Measurements from ENCODE around the gene PRAMEF13.
"Not testable (repeated sequence)": the region's sequence is repeated elsewhere in the genome, so short reads cannot be mapped to it uniquely, and the experiment has no call there.

Gene PRAMEF13, protein sequence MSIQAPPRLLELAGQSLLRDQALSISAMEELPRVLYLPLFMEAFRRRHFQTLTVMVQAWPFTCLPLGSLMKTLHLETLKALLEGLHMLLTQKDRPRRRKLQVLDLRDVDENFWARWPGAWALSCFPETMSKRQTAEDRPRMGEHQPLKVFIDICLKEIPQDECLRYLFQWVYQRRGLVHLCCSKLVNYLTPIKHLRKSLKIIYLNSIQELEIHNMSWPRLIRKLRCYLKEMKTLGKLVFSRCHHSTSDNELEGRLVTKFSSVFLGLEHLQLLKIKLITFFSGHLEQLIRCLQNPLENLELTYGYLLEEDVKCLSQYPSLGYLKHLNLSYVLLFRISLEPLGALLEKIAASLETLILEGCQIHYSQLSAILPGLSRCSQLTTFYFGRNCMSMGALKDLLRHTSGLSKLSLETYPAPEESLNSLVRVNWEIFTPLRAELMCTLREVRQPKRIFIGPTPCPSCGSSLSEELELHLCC

DNA sequence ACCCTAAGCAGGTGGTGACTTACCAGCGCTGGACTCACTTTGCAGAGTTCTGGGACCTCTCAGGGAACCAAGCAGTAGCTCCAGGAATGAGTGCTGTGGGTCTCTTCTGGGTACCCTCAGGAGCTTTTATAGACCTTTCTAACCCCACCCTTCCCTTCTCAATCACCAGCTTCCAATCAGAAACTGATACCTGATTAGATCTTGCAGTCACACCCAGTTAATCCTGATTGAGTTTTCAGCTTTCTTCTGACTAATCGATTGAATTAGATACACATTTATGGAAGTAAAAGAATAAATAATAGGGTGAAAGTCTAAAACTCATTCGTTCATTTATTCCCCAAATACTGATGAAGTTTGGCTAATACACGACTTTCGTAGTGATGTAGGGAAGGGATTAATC, at the start of gene PRAMEF13:
Gene PRAMEF13 (minus strand): TSS at position 101 of the 400 bp plus-strand sequence. CDS start 1,820 bp downstream, outside the sequence.
- H3K9me3 ChIP-seq (ENCODE audit: control insufficient read depth in 5 of 5, low read length in 5 of 5); H3K27ac ChIP-seq (ENCODE audit: low read depth, low read length); H3K4me1 ChIP-seq (ENCODE audit: control insufficient read depth in 5 of 5, insufficient read depth in 5 of 5, low read length in 5 of 5); H3K4me3 ChIP-seq (ENCODE audit: low read depth in 1 of 5, low read length in 5 of 5); H3K9ac ChIP-seq (ENCODE audit: low read length in 5 of 5); H3K27me3 ChIP-seq (ENCODE audit: control insufficient read depth in 5 of 5, insufficient read depth in 4 of 5, low read length in 5 of 5); H3K36me3 ChIP-seq (ENCODE audit: control insufficient read depth in 5 of 5, insufficient read depth in 5 of 5, low read length in 5 of 5): not testable (repeated sequence)

DNA sequence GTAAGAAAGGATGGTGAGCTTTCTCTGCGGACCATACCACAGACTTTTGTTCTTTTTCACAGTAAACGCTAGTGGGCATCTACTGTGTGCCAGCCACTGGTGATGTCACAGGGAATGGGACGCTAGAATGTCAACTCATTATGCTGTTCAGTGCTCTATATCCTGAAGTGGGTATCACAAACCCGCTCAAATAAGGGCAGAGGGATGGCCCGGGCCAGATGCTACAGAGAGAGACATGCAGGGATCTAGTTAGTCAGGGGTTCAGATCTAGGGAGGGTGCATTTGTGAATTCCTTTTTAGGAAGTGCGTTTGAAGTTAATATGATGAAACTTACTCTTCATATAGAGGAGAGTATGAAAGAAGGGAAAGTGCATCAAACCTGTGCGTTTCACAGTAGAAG, 45.9 kb upstream of the PRAMEF13 start:
- not testable (repeated sequence) for H3K27ac ChIP-seq (ENCODE audit: low read depth, low read length); H3K4me3 ChIP-seq (ENCODE audit: low read depth in 1 of 5, low read length in 5 of 5); H3K27me3 ChIP-seq (ENCODE audit: control insufficient read depth in 5 of 5, insufficient read depth in 4 of 5, low read length in 5 of 5); H3K4me1 ChIP-seq (ENCODE audit: control insufficient read depth in 5 of 5, insufficient read depth in 5 of 5, low read length in 5 of 5); H3K36me3 ChIP-seq (ENCODE audit: control insufficient read depth in 5 of 5, insufficient read depth in 5 of 5, low read length in 5 of 5); H3K9ac ChIP-seq (ENCODE audit: low read length in 5 of 5); H3K9me3 ChIP-seq (ENCODE audit: control insufficient read depth in 5 of 5, low read length in 5 of 5)

DNA sequence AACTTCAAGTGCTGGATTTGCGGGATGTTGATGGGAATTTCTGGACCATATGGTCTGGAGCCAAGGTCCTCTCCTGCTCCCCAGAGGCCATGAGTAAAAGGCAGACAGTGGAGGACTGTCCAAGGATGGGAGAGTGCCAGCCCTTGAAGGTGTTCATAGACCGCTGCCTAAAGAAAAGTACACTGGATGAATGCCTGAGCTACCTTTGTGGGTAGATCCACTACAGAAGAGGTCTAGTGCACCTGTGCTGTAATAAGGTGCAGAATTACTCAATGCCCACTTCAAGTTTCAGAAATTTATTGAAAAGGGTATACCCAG, 45.3 kb upstream of the PRAMEF13 start:
- not testable (repeated sequence) for H3K4me3 ChIP-seq (ENCODE audit: low read depth in 1 of 5, low read length in 5 of 5); H3K4me1 ChIP-seq (ENCODE audit: control insufficient read depth in 5 of 5, insufficient read depth in 5 of 5, low read length in 5 of 5); H3K27me3 ChIP-seq (ENCODE audit: control insufficient read depth in 5 of 5, insufficient read depth in 4 of 5, low read length in 5 of 5); H3K9ac ChIP-seq (ENCODE audit: low read length in 5 of 5); H3K36me3 ChIP-seq (ENCODE audit: control insufficient read depth in 5 of 5, insufficient read depth in 5 of 5, low read length in 5 of 5); H3K9me3 ChIP-seq (ENCODE audit: control insufficient read depth in 5 of 5, low read length in 5 of 5); H3K27ac ChIP-seq (ENCODE audit: low read depth, low read length)

DNA sequence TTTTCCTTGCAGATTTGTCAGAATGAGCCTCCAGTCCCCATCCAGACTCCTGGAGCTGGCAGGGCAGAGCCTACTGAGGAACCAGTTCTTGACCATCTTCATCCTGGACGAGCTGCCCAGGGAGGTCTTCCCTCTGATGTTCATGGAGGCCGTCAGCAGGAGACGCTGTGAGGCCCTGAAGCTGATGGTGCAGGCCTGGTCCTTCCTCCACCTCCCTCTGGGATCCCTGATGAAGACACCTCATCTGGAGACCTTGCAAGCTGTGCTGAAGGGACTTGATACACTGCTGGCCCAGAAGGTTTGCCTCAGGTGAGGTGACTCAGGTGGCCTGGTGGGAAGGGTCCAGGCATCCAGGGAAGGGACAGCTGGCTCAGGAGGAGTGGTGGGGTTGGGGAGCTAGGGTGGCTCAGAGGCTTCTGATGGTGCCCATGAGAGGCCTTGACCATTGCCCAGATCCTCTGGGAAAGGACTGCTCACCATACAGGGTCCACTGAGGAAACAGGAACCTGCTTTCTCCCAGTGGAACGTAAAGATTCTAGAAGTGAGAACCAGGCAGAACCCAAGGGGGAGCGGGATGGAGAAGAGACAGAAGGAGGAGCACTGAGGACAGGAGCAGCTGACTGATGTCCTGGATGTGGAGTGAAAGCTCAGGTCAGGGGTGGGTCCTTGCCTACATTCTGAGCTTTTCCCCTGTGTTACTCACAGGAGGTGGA, 44.8 kb upstream of the PRAMEF13 start:
- not testable (repeated sequence) for H3K36me3 ChIP-seq (ENCODE audit: control insufficient read depth in 5 of 5, insufficient read depth in 5 of 5, low read length in 5 of 5); H3K9me3 ChIP-seq (ENCODE audit: control insufficient read depth in 5 of 5, low read length in 5 of 5); H3K27ac ChIP-seq (ENCODE audit: low read depth, low read length); H3K27me3 ChIP-seq (ENCODE audit: control insufficient read depth in 5 of 5, insufficient read depth in 4 of 5, low read length in 5 of 5); H3K4me3 ChIP-seq (ENCODE audit: low read depth in 1 of 5, low read length in 5 of 5); H3K9ac ChIP-seq (ENCODE audit: low read length in 5 of 5); H3K4me1 ChIP-seq (ENCODE audit: control insufficient read depth in 5 of 5, insufficient read depth in 5 of 5, low read length in 5 of 5)

DNA sequence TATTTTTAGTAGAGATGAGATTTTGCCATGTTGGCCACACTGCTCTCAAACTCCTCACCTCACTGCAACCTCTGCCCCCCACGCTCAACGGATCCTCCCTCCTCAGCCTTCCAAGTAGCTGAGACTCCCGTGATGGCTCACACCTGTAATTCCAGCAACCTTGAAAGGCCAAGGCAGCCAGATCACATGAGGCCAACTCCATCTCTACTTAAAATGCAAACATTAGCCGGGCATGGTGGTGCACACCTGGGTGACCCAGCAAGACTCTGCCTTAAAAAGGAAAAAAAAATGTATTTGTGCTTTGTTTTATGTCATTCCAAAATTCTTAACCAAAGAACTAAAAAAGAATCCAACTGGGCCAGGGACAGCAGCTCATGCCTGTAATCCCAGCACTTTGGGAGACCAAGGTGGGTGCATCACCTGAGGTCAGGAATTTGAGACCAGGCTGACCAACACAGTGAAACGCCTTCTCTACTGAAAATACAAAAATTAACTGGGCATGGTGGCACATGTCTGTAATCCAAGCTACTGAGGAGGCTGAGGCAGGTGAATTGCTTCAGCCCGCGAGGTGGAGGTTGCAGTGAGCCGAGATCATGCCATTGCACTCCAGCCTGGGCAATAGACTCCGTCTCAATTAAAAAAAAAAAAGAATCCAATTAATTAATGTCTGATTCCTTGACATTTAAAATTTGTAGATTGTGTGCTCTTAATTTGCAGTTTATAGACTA, 42.5 kb upstream of the PRAMEF13 start:
- not testable (repeated sequence) for H3K4me1 ChIP-seq (ENCODE audit: control insufficient read depth in 5 of 5, insufficient read depth in 5 of 5, low read length in 5 of 5); H3K36me3 ChIP-seq (ENCODE audit: control insufficient read depth in 5 of 5, insufficient read depth in 5 of 5, low read length in 5 of 5); H3K27ac ChIP-seq (ENCODE audit: low read depth, low read length); H3K9ac ChIP-seq (ENCODE audit: low read length in 5 of 5); H3K27me3 ChIP-seq (ENCODE audit: control insufficient read depth in 5 of 5, insufficient read depth in 4 of 5, low read length in 5 of 5); H3K9me3 ChIP-seq (ENCODE audit: control insufficient read depth in 5 of 5, low read length in 5 of 5); H3K4me3 ChIP-seq (ENCODE audit: low read depth in 1 of 5, low read length in 5 of 5)

DNA sequence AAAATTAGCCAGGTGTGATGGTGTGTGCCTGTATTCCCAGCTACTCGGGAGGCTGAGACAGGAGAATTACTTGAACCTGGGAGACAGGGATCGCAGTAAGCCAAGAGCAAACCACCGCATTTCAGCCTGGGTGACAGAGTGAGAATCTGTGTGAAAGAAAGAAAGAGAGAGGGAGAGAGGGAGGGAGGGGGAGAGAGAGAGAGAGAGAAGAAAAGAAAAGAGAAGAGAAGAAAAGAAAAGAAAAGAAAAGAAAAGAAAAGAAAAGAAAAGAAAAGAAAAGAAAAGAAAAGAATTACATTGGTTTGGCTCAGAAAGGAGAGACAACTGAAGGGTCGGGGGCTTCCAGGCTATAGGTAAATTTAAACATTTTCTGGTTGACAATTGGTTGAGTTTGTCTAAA, 38.4 kb upstream of the PRAMEF13 start:
- H3K36me3 ChIP-seq (ENCODE audit: control insufficient read depth in 5 of 5, insufficient read depth in 5 of 5, low read length in 5 of 5); H3K27me3 ChIP-seq (ENCODE audit: control insufficient read depth in 5 of 5, insufficient read depth in 4 of 5, low read length in 5 of 5); H3K9me3 ChIP-seq (ENCODE audit: control insufficient read depth in 5 of 5, low read length in 5 of 5); H3K4me3 ChIP-seq (ENCODE audit: low read depth in 1 of 5, low read length in 5 of 5); H3K27ac ChIP-seq (ENCODE audit: low read depth, low read length); H3K4me1 ChIP-seq (ENCODE audit: control insufficient read depth in 5 of 5, insufficient read depth in 5 of 5, low read length in 5 of 5); H3K9ac ChIP-seq (ENCODE audit: low read length in 5 of 5): not testable (repeated sequence)

DNA sequence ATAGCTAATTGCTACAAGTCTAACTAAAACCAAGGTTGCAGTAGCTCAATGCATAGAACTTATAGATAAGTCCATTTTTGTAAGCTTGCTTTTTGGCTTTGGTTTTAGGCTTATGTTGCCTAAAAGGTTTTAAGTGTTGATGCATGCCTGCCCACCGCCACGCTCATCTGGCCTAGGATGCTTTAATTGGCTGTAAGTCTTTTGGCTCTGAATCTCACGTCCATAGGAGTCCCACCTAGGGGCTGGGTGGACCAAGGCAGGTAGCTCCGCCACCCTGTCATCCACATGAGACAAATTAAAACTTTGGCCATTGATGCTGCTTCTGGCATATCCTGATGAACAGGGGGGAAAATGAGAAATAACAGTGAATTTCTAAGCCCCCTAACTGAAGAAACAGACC, 36.4 kb upstream of the PRAMEF13 start:
- H3K36me3 ChIP-seq (ENCODE audit: control insufficient read depth in 5 of 5, insufficient read depth in 5 of 5, low read length in 5 of 5); H3K27me3 ChIP-seq (ENCODE audit: control insufficient read depth in 5 of 5, insufficient read depth in 4 of 5, low read length in 5 of 5); H3K4me3 ChIP-seq (ENCODE audit: low read depth in 1 of 5, low read length in 5 of 5); H3K27ac ChIP-seq (ENCODE audit: low read depth, low read length); H3K9ac ChIP-seq (ENCODE audit: low read length in 5 of 5); H3K4me1 ChIP-seq (ENCODE audit: control insufficient read depth in 5 of 5, insufficient read depth in 5 of 5, low read length in 5 of 5); H3K9me3 ChIP-seq (ENCODE audit: control insufficient read depth in 5 of 5, low read length in 5 of 5): not testable (repeated sequence)

DNA sequence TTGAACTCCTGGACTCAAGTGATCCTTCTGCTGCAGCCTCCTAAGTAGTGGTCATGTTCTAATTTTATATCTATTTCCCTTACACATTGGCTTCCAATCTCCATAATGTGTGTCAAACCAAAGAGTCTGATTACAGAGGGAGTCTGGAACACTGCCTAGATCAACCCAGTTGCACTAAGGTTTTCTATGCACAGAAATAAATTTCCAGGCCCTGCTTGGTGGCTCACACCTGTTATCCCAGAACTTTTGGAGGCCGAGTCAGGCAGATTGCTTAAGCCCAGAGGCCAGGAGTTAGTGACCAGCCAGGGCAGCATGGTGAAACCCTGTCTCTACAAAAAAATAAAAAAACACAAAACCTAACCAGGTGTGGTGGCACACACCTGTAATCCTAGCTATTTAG, 32.8 kb upstream of the PRAMEF13 start:
- H3K27ac ChIP-seq (ENCODE audit: low read depth, low read length) = not testable (repeated sequence)

DNA sequence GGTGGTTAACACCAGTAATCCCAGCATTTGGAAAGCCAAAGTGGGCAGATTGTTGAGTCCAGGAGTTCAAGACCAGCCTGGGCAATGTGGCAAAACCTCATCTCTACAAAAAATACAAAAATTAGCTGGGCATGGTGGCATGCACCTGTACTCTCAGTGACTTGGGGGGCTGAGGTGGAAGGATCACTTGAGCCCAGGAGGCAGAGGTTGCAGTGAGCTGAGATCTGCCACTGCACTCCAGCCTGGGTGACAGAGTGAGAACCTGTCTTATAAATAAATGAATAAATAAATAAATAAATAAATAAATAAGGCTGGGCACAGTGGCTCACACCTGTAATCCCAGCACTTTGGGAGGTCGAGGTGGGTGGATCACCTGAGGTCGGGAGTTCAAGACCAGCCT, 30.8 kb upstream of the PRAMEF13 start:
- not testable (repeated sequence) for H3K27me3 ChIP-seq (ENCODE audit: control insufficient read depth in 5 of 5, insufficient read depth in 4 of 5, low read length in 5 of 5)

More for the DNA sequence above, 32.8 kb upstream of the PRAMEF13 start:
- H3K9me3 ChIP-seq (ENCODE audit: control insufficient read depth in 5 of 5, low read length in 5 of 5); H3K4me3 ChIP-seq (ENCODE audit: low read depth in 1 of 5, low read length in 5 of 5); H3K27me3 ChIP-seq (ENCODE audit: control insufficient read depth in 5 of 5, insufficient read depth in 4 of 5, low read length in 5 of 5); H3K9ac ChIP-seq (ENCODE audit: low read length in 5 of 5); H3K36me3 ChIP-seq (ENCODE audit: control insufficient read depth in 5 of 5, insufficient read depth in 5 of 5, low read length in 5 of 5); H3K4me1 ChIP-seq (ENCODE audit: control insufficient read depth in 5 of 5, insufficient read depth in 5 of 5, low read length in 5 of 5): not testable (repeated sequence)

DNA sequence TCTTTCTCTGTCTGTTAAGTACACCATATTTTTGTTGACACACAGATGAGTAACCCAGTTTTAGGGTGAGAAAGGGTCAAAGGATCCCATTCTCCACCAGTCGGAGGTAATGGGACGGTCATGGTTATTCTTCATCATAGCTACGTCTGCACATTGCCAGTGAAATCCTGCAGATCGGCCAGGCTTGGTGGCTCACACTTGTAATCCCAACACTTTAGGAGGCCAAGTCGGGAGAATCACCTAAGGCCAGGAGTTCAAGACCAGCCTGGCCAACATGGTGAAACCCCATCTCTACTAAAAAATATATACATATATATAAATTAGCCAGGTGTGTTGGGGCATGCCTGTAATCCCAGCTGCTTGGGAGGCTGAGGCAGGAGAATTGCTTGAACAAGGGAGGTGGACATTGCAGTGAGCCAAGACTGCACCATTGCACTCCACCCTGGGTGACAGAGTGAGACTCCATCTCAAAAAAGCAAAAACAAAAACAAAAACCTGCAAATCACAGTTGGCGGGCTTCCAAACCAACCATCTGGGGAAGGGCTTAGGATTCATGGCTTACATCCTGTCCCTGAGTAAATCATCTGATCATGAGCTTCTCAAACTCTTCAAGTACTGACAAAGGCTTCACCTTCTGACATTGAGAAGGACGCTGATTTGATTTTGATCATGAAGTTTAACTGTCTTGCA, 30.0 kb upstream of the PRAMEF13 start:
- not testable (repeated sequence) for H3K4me3 ChIP-seq (ENCODE audit: low read depth in 1 of 5, low read length in 5 of 5); H3K4me1 ChIP-seq (ENCODE audit: control insufficient read depth in 5 of 5, insufficient read depth in 5 of 5, low read length in 5 of 5); H3K27ac ChIP-seq (ENCODE audit: low read depth, low read length); H3K9me3 ChIP-seq (ENCODE audit: control insufficient read depth in 5 of 5, low read length in 5 of 5); H3K36me3 ChIP-seq (ENCODE audit: control insufficient read depth in 5 of 5, insufficient read depth in 5 of 5, low read length in 5 of 5); H3K27me3 ChIP-seq (ENCODE audit: control insufficient read depth in 5 of 5, insufficient read depth in 4 of 5, low read length in 5 of 5); H3K9ac ChIP-seq (ENCODE audit: low read length in 5 of 5)

More for the DNA sequence above, 30.8 kb upstream of the PRAMEF13 start:
- not testable (repeated sequence) for H3K4me1 ChIP-seq (ENCODE audit: control insufficient read depth in 5 of 5, insufficient read depth in 5 of 5, low read length in 5 of 5); H3K27ac ChIP-seq (ENCODE audit: low read depth, low read length); H3K9me3 ChIP-seq (ENCODE audit: control insufficient read depth in 5 of 5, low read length in 5 of 5); H3K4me3 ChIP-seq (ENCODE audit: low read depth in 1 of 5, low read length in 5 of 5); H3K36me3 ChIP-seq (ENCODE audit: control insufficient read depth in 5 of 5, insufficient read depth in 5 of 5, low read length in 5 of 5); H3K9ac ChIP-seq (ENCODE audit: low read length in 5 of 5)

Measured in subcutaneous abdominal adipose tissue (tissue), 5 donors.